Stimulated activated CD8-positive, alpha-beta memory T cell treated with anti-CD3 and anti-CD28 coated beads, Interleukin-4, amount 100 ng/mL, for 4 hours (primary cell): Measurements from ENCODE around the gene F7.

Experiments
- DNase-seq, 2 donors: peaks; one replicate each; pipeline ENCODE4 v3.0.0-alpha.2; 2020; ENCODE audit warnings: low read depth in 2 of 2, low spot score in 1 of 2

The F7 gene

DNA sequence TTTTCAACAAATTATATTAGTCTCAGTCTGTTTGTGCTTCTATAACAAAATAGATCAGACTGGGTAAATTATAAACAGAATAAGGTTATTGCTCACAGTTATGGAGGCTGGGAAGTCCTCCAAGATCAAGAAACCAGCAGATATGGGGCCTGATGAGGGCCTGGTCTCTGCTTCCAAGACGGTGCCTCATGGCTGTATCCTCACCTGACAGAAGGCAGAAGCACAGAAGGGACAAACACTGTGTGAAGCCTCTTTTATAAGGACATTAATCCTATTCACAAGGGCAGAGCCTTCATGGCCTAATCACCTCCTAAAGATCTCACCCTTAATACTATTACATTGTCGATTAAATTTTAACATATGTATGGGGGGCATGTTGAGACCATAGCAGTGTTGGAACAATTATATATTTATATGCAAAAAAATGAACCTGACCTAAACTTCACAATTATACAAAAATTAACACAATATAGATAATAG lies 29.7 kb downstream of the F7 start:
- DNase-seq: no peak

DNA sequence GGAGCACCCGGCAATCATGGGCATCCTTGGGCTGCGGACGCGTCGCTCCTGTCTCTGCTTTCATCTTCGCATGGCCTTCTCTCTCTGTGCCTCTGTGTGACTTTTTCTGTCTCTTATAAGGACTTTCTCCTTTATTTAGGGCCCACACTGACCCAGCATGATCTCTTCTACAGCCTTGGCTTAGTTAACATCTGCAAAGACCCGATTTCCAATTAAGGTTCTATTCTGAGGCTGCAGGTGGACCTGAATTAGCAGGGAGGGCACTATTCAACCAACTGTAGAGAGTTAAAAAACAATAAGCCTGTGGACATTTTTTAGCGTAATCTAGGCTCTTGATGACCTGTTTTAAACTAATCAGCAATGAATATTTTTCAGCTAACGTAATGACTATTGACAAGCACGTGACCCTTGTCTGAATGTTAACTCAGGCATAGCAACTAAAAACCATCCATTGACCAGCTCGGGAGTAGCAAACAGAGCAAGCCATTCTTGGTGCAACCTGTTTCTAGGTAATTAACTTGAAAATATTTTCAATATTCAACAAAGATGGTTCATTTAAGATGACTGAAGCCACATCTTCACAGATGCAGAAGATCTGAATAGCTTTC lies 32.2 kb downstream of the F7 start:
- no peak for DNase-seq

DNA sequence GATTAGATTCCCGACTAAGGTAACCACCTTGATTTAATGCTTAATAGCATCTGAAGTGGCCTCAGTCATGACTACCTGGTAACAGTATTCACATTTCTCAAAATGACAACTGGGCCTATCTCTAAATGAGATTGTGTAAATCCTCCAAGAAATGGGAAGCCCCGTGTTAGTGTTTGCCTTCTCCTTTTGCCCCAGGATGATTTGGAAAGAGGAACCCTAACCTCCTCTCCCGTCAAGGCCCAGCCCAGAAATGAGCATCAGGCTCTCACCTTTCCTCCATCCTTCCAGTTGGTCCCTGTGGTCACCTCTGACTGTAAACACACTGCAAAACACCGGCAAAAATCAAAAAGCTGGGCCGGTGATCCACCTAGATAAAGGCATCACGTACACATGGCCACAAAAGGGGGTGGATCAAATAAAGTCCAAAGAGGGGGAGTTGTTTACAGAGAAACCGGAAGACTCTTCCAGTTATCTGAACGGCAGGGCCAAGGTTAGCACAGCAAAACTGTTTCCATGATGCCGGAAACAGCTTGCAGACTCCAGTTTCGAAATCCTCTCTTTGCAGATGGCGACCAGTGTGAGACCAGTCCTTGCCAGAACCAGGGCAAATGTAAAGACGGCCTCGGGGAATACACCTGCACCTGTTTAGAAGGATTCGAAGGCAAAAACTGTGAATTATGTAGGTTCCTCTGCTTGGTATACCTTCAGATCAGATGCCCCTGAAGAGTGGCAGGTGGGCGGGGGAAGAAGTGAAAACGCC lies 33.4 kb downstream of the F7 start:
- DNase-seq: no peak

DNA sequence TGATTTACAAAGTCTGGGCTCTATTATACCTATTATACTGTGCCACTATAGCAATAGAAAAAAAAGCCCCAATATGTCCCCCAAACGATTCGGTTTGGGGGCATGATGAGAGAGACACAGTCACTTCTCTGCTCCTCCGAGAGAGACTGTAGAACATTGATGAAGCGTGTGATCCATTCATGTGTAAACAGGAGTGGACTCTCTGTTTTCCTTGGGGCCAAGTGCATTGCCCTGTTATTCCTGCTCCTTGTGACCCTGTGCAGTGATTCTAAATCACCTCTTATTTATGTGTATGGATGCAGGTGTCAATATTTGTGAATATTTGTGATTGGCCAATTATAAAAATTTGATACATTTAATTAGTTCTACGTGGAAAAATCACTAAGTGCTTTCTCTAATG lies 34.0 kb downstream of the F7 start:
- no peak for DNase-seq

DNA sequence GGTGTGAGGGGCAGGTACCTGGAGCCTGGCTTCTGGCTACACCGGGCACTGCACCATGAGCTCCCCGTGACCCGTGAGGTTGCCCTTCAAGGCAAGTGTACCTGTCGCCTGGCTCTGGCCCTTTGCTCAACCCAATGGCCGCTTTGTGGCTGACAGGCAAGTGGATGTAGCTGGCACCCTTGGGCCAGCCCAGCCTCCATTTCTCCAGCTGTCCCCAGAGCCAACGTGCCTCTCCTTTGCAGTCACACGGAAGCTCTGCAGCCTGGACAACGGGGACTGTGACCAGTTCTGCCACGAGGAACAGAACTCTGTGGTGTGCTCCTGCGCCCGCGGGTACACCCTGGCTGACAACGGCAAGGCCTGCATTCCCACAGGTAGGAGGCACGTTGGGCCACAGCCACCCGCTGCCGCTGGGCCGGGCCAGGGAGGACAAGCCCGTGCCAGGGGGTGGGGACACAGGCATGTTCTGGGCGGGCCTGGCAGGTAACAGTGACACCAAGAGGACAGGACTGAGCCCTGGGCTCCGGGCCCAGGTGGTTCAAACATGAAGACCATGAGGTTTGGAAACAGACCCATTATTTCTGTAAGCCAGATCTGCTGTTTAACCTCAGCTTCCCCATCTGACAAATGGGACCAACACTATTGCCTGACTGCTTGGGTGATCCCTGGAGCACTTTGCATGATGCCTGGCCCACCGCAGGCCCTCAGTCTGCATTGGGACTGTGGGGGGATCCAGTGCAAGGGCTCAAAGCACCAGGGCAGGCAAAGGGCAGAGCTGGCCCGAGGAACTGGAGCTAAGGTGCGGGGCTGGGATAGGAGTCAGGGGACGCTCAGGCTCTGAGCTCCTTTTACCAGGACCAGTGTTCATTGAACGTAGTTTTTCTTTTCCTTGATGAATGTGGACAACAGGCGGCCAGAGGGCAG lies 35.3 kb downstream of the F7 start:
- DNase-seq: no peak

DNA sequence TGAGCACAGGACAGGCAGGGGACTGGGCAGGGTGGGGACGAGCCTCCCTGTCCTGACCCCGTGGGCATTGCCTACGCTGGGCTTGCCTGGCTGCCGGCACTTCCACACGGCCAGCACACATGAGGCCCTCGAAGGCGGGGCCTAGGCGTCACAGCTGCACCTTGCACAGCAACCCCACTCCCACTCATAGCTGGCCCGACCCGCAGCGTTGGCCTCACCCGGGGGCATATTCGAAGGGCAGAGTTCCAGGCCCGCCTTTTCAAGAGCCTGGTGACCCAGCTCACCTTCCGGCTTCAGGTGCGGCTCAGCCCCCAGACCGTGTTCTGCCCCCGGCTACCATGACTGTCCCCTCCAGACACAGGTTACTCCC lies 36.0 kb downstream of the F7 start:
- no peak for DNase-seq

DNA sequence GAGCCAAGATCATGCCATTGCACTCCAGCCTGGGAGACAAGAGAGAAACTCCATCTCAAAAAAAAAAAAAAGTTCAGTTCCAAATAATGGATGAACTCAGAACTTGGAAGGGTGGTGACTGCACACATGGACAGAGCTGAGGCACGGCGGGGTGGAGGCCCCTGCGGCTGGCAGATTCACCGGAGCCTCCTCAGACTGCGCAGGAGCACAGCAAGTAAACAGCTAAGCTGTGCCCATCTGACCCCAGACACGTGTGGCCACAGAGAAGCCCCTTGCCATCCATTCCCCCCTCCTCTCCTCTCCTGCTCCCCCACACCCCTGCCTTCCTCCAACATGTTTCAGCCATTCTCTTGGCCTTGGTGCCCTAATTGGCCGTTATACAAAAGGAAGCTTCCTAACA lies 37.3 kb downstream of the F7 start:
- no peak for DNase-seq

DNA sequence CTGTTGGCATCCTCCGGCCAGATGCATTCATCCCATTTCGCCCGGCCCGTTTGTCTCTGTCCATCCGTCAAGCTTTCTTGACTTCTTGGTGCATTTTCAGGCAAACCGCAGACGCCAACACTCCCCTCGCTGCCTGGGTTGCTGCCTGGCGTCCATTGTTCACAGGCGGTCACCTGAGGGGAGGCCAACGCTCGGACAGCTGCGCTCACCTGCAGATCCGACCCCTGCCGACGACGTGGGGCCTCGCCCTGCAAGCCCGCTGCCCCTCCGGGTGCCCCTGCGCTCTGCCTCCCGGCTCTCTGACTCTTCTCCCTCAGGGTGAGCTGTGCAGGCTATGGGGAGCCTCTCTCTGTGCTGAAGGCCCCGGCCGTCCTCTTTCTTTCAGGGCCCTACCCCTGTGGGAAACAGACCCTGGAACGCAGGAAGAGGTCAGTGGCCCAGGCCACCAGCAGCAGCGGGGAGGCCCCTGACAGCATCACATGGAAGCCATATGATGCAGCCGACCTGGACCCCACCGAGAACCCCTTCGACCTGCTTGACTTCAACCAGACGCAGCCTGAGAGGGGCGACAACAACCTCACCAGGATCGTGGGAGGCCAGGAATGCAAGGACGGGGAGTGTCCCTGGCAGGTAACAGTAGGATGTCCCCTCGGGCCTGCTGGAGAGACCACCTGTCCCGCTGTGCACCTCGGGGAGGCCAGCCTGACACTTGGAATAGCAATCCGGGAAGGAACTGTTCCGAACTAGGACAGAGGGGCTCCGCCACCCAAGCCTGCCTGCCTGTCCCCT lies 38.1 kb downstream of the F7 start:
- DNase-seq: no peak

DNA sequence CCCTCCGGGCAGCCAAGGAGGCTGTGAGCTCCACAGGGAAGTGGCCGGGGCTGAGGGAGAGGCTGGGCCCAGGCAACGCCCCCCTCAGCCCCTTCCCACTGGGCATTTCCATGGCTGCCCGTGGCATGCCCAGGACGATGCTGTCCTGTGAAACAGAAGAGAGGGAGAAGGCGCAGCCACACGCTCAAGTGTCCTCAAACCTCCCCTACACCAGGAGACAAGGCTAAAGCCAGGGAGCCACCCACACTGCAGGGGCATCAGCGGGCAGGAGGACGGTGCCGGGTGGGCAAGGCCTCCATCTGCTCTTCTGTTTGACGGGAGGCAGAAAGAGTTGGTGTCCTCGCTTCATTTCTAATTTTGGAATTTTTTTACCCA lies 38.7 kb downstream of the F7 start:
- no peak for DNase-seq

DNA sequence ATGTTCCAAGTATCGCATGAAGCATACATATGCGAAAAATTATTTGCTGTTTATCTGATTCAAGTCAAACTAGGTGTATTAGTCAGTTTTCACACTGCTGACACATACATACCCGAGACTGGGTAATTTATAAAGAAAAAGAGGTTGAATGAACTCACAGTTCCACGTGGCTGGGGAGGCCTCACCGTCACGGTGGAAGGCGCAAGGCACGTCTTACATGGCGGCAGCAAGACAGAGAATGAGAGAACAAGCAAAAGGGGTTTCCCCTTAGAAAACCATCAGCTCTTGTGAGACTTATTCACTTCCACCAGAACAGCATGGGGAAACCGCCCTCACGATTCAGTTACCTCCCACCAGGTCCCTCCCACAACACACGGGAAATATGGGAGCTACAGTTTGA lies 39.9 kb downstream of the F7 start:
- DNase-seq: no peak

DNA sequence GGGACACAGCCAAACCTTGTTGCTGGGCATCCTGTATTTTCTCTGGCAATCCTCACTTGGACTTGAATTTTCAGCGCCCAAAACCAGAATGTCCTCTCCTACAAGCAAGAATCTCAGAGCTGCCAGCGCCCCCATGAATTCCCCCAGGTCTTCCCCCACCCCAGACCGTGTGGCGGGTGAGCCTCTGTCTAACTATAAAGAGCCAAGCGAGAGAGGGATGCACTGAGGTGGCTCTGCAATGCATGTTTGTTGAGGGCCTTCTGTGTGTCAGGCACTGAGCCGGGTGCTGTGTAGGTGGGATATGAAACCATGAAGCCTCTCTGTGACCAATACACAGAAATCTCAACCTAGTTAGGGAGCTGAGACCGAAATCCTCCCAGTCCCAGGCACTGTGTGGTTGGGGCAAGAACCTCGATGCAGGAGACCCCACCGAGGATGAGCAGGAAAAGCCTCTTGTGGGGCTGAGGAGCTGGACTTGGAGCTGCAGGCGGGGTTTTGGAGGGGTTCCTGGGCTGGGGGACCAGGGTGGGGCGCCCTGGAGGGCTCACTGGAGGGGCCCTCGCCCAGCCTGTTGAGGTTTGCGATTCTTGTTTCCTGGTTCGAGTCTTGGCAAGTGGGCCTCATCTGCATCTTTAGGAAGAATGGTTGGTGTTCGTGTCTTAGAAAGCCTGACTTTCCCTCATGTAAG lies 40.5 kb downstream of the F7 start:
- DNase-seq: no peak

DNA sequence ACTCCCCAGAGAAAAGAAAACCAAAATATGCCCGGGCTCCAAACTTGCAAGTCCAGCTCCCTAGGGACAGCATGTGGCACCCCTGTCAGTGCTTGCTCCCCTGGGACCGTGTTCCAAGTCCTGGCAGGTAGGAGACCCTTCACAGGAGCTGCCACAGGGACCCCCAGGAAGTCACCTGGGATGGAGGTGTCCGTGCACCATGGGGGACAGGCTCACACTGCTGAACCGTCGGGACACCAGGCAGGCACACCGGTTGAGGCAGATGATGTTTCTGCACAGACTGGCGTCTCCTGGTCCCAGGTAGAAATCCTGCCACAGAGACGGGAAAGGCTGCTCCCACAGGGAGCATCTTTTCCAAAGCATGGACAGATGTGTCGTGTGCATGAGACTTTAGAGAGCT lies 41.2 kb downstream of the F7 start:
- no peak for DNase-seq

DNA sequence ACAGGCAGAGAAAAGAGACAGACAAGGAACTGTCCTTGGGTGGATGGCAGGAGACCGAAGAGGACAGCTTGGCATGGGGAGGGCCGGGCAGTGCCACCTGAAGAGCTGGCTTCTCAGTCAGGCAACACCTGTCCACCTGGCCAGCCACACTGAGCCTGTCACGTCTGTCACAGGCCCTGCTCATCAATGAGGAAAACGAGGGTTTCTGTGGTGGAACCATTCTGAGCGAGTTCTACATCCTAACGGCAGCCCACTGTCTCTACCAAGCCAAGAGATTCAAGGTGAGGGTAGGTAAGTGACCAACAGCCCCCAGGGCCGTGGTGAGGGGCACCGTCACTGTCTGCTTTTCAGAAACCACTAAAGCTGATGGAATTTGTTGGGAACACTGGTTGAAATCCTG lies 41.6 kb downstream of the F7 start:
- DNase-seq: no peak

DNA sequence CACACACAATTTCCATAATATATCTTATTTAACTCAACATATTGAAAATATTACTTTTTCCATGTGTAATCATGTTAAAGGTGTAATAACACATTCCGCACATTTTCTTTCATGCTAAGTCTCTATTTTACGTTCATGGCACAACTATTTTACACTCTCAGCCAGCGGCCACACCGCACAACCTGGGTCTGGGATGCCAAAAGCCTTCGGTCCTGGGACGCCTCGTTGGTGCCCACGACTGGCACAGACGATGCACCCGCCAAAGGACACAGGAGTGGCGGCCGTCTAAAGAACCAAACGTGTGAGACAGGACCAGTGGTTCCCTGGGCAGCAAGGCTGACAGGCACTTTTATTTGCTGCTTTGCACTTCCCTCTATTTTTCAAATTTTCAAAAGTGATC lies 42.8 kb downstream of the F7 start:
- no peak for DNase-seq

DNA sequence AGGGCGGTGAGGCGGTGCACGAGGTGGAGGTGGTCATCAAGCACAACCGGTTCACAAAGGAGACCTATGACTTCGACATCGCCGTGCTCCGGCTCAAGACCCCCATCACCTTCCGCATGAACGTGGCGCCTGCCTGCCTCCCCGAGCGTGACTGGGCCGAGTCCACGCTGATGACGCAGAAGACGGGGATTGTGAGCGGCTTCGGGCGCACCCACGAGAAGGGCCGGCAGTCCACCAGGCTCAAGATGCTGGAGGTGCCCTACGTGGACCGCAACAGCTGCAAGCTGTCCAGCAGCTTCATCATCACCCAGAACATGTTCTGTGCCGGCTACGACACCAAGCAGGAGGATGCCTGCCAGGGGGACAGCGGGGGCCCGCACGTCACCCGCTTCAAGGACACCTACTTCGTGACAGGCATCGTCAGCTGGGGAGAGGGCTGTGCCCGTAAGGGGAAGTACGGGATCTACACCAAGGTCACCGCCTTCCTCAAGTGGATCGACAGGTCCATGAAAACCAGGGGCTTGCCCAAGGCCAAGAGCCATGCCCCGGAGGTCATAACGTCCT lies 43.4 kb downstream of the F7 start:
- no peak for DNase-seq

DNA sequence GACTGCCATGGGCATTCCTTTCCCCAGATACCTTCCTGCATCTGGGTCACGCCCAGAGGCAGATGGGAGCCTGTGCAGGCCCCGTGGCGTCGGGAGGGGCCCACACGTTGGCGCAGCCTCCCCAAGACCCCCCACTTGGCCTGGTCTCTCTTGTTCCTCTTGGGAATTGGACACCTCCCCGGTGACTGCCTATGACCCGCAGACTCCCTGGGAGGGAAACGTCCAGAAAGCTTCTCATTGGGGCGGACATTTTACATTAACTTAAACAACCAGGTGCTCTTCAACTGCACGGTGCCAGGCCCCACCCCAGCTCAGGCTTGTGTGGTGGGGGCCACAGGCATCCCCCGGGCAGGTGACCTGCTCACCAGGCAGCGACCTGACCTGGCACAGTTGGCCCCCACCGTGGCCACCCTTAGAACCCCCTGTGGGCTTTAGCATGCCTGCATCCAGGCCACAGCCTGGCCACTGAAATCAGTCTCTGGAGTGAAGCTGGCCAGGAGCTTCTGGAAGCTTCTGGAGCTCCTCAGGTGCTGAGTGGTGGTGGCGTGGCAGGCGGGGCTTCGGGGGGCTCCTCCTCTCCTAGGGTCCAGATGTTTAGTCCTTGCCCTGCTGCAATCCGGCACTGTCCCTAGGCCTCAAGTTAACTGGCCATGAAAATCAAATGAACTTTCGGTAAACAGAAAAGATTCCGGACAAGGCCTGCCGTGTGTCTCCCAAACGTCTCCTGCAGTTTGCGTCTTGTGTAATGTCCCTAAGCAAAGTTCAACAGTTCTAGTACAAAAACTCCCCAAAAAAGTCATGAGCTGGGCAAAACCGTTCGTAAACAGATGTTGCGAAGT lies 44.3 kb downstream of the F7 start:
- DNase-seq: no peak

DNA sequence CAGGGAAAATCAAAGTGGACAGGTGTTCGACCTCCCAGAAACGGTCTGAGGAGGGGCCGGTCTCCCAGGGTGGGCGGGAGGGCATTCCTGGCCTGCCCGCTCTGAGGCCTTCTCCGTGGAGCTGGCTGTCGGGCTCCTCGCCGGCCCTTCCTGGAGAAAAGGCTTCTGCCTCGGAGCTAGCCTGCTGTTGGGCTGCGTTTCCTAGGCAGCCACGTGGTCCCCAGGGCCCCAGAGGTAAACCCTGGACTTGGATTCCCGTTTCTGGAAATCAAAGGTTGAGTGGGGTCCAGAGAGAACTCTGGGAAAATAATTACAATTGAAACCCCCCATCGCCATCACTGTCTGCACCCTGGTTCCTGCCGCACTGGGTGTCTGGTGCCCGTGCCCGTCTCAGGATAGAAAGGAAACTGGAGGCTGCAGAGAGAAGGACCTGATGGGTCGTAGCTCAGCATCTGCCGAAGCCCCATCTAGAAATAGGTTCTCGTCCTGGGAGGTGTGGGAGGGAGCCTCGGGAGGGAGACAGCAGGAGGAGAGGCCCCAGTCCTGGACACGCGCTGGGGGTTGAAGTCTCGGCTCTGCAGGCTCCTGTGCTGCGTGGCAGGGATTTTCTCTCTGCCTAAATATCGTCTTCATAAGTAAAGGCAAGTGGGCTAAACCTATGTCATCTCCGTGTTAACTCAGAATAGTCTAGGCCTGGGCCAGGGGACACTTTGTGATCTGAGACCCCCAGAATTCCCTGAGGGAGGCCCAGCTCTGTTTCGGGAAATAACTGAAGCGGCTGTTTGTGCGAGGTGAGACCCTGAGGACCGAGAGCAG lies 45.2 kb downstream of the F7 start:
- no peak for DNase-seq
